SK-N-MC (cell line): Measurements from ENCODE around the gene KRTAP9-2.

Experiments
- EZH2 ChIP-seq: fragments of 200-600 bp; sonication (generic); IDR thresholded peaks from one replicate; pipeline ENCODE4 v1.6.1; 2017; ENCODE audit warnings: antibody characterized with exemption
- FOXP2 ChIP-seq: optimal IDR thresholded peaks from 2 replicates; pipeline ENCODE3; 2011; ENCODE audit warnings: mild to moderate bottlenecking, moderate library complexity; ENCODE audit not compliant: insufficient read depth; ENCODE audit errors: extremely low read length, control extremely low read depth
- POLR2AphosphoS5 ChIP-seq: IDR thresholded peaks from 2 replicates; pipeline ENCODE4 v1.6.1; 2012; ENCODE audit warnings: mild to moderate bottlenecking, low read depth, low read length, borderline replicate concordance

GRCh38 chr17:41251261-41251660 lies 24.8 kb downstream of the KRTAP9-2 start:
- no peak for TF ChIP-seq POLR2AphosphoS5
- TF ChIP-seq EZH2 = no peak
- TF ChIP-seq FOXP2 = no peak
